Measurements from ENCODE around the gene PUM2.

The PUM2 gene

DNA sequence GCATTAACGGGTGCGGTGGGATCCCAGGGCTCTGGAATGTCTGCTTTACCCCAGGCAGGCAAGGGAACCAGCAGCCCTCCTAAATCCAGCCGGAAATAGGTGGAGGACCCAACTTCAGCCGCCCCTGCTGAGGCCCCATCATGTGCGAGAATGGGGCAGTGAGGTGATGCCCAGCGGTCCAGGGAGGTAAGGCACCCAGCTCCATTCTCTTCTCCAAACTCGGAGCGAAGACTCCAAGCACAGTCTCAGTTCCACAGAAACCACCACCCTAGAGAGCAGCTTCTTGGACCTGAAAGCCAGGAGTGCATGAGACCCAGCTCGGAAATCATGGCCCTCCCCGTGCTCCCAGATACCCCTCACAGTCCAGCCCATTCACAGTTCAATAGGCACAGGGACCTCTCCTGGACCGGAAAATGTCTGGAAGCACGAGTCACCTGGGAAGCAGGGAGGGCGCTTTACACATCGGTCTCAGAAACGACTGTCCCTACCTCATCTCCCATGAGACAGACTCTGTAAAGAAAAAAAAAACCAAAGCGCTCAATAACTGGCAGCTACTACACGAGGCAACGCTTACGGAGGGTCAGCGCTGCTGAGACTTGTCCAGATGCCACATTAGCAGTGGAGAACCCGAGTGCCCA, 127.8 kb downstream of the PUM2 start:
- DNase-seq (ENCODE audit: insufficient read length, low spot score) (no peak), FAIRE-seq (no peak)
- TF ChIP-seq POLR2A (IDR thresholded peaks at IDR 0.05; ENCODE audit: low read depth, low read length), result no peak
- no peak for TF ChIP-seq PAX5 (IDR thresholded peaks at IDR 0.05; ENCODE audit: insufficient read depth, low read length, severe bottlenecking)
- no peak for TF ChIP-seq POLR2AphosphoS5 (IDR thresholded peaks at IDR 0.05; ENCODE audit: low read depth, low read length)
- TF ChIP-seq SPI1 (IDR thresholded peaks at IDR 0.05; ENCODE audit: low read depth, low read length), result no peak

DNA sequence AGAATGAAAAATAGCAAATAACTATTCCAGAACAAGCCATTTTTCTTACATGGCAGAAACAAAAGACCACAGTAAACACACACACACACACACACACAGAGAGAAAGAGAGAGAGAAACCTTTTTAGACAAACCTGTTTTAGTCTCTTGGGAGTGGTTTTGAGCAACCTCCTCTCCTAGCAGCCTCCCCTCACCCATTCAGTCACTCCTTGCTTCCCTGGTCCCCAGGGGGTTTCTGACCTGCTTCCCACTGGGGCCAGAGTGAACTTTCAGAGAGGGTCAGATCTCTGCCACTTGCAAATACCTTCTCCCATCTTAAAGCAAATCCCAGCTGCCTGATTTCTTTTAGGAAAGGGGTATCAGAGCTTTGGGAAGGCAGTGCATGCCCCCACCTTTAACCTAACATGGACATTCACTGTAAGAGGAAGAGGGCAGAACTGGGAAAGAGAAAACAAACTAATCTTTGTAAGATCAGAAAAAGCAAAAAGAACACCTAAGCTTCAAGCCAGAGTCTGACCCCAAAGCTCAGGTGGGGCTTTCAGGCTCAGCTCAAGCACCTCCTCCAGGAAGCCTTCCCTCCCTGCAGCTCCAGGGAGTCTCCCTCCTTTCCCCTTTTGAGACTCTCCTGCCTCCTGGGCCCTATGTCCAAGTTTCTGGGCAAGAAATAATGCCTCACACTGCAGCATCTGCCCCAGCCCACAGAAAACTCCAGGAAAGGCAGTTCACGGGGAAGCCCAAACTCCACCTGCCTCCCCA, 128.5 kb downstream of the PUM2 start:
- TF ChIP-seq PAX5 (IDR thresholded peaks at IDR 0.05; ENCODE audit: insufficient read depth, low read length, severe bottlenecking), result no peak
- TF ChIP-seq POLR2AphosphoS5 (IDR thresholded peaks at IDR 0.05; ENCODE audit: low read depth, low read length), result no peak
- 0 out of 2 replicates have a peak, but pooled peaks have one; percentile 6 for TF ChIP-seq SPI1 (IDR thresholded peaks at IDR 0.05; ENCODE audit: low read depth, low read length)
- DNase-seq (ENCODE audit: insufficient read length, low spot score) (no peak), FAIRE-seq (no peak)

DNA sequence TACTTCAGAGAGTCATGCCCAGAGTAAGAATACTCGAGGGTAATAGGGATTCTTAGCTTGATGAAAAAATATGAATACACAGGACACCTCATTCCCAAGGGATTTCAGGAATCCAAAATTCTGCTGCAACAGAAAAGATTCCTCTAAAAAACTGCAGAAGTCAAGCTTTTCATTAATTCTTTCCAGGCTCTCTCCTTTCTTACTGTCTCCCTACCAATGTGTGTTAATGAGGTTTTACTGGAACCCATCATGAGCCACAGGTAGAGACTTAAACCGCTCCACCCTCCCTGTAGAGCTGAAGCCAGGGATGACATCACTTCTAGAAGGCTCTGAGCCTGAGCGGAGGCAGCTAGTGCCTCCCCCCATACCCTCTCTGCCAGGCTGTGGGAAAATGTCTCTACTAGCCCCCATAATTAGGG, 129.1 kb downstream of the PUM2 start:
- TF ChIP-seq PAX5 (IDR thresholded peaks at IDR 0.05; ENCODE audit: insufficient read depth, low read length, severe bottlenecking) (no peak), POLR2A (IDR thresholded peaks at IDR 0.05; ENCODE audit: low read depth, low read length) (no peak), SPI1 (IDR thresholded peaks at IDR 0.05; ENCODE audit: low read depth, low read length) (no peak), POU2F2 (IDR thresholded peaks at IDR 0.05; ENCODE audit: low read depth, low read length) (no peak), TAF1 (IDR thresholded peaks at IDR 0.05; ENCODE audit: low read depth, low read length) (no peak), POLR2AphosphoS5 (IDR thresholded peaks at IDR 0.05; ENCODE audit: low read depth, low read length) (no peak)
- DNase-seq (ENCODE audit: insufficient read length, low spot score) (no peak), FAIRE-seq (no peak)

DNA sequence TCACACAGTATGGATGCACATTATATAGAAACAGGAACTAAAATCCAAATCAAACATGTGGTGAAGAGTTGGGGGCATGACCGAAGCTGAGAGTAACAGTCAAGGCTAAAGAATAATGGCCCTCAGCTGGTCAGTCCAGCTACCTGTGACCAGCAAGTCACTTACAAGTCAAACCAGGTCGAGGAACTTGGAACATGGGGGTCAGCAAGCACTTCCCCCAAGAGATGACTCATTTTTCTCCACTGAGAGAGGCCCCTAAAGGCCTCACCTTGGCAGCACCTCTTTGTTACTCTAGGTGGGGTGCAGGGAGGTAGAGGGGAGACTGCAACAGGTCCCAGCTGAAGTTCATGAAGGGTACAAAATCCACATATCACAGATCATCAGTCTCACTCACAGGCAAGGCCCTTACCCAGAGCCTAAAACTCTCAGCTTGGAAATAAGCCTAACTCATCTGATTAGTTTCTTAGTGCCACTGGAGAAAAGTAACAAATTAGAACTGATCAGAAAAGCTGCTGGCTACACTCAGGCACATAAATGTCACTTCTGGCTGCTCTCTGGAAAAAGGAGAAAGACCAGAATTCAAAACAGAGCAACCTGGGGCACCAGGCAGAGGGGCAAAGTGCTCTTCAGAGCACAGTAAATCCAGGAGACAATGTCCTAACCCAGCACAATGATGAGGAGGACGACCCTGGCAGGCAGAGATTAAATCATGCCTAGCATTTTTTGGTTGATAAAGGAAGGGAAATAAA, 129.7 kb downstream of the PUM2 start:
- TF ChIP-seq PAX5 (IDR thresholded peaks at IDR 0.05; ENCODE audit: insufficient read depth, low read length, severe bottlenecking) (no peak), SPI1 (IDR thresholded peaks at IDR 0.05; ENCODE audit: low read depth, low read length) (no peak), POU2F2 (IDR thresholded peaks at IDR 0.05; ENCODE audit: low read depth, low read length) (no peak), POLR2AphosphoS5 (IDR thresholded peaks at IDR 0.05; ENCODE audit: low read depth, low read length) (no peak), POLR2A (IDR thresholded peaks at IDR 0.05; ENCODE audit: low read depth, low read length) (no peak), TAF1 (IDR thresholded peaks at IDR 0.05; ENCODE audit: low read depth, low read length) (no peak)
- DNase-seq (ENCODE audit: insufficient read length, low spot score), result no peak
- no peak for FAIRE-seq

DNA sequence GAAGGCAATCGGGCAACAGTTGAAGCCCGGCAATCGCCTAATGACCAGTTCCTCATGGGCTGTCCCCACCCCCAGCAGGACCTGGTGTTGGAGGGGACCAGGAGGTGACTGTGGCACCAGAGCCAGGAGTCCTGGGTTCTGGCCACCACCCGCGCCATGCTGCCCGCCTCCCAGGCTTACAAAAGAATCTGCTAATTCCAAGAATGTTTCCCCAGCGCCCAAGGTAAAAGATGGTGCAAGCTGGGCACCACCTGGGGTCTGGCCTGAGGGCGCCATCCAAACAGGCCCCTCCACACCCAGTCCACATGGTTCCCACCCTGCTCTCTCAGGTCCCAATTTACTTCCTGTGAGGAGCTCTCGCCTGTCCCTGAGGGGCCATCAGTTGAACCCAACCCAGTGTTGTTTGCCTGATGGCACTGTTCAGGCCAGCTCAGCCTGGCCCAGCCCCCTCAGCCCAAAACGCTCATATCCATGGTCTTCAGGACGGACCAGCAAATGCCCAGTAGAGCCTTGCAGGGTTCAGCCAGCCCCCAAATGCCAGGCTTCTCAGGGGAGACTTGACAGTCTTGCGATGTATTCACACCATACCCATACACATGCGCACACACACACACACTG, 130.8 kb downstream of the PUM2 start:
- DNase-seq (ENCODE audit: insufficient read length, low spot score) (no peak), FAIRE-seq (no peak)
- TF ChIP-seq POLR2AphosphoS5 (IDR thresholded peaks at IDR 0.05; ENCODE audit: low read depth, low read length), result no peak
- no peak for TF ChIP-seq PAX5 (IDR thresholded peaks at IDR 0.05; ENCODE audit: insufficient read depth, low read length, severe bottlenecking)
- TF ChIP-seq POU2F2 (IDR thresholded peaks at IDR 0.05; ENCODE audit: low read depth, low read length), result no peak
- TF ChIP-seq POLR2A (IDR thresholded peaks at IDR 0.05; ENCODE audit: low read depth, low read length), result no peak

DNA sequence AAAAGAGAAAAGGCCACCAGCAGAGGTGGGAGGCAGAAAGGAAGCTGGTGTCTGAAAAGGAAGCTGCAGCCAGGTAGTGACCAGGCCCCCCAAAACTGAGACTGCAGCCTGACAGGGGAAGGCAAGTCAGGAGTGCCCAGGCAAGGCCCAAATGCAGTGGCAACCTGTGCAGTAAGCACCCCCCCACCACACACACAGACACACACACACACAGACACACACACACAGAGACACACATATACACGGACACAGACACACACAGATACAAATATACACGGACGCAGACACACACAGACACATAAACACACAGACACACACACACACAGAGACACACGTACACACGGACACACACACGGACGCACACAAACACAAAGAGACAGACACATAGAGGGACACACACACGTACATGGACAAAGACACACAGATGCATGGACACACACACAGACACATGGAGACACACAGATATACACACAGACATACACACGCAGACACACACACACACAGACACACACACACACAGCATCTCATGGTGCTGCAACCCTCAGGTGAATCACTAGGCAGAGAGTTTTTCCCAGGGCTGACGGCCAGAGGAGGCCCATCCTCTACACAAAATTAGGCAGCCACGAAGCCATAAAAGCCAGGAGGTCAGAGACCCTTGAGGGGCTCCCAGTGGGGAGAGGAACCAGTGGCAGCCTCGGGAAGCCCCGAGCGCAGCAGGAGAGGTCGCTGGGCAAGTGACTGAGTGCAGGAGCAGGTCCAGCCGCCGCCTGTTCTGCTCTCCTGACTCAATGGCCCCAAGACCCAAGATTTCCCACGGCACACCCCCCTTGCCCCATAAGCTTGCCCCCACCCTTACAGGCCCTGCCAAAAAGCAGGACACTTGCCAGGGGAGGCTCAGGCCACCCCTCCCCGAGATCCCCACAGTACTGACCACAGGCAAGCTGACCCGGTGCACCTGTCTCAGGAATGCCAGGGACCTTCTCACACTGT, 132.0 kb downstream of the PUM2 start:
- TF ChIP-seq TAF1 (IDR thresholded peaks at IDR 0.05; ENCODE audit: low read depth, low read length), result no peak
- no peak for TF ChIP-seq POLR2AphosphoS5 (IDR thresholded peaks at IDR 0.05; ENCODE audit: low read depth, low read length)
- no peak for TF ChIP-seq POU2F2 (IDR thresholded peaks at IDR 0.05; ENCODE audit: low read depth, low read length)
- TF ChIP-seq SPI1 (IDR thresholded peaks at IDR 0.05; ENCODE audit: low read depth, low read length), result no peak
- FAIRE-seq (no peak), DNase-seq (ENCODE audit: insufficient read length, low spot score) (no peak)

DNA sequence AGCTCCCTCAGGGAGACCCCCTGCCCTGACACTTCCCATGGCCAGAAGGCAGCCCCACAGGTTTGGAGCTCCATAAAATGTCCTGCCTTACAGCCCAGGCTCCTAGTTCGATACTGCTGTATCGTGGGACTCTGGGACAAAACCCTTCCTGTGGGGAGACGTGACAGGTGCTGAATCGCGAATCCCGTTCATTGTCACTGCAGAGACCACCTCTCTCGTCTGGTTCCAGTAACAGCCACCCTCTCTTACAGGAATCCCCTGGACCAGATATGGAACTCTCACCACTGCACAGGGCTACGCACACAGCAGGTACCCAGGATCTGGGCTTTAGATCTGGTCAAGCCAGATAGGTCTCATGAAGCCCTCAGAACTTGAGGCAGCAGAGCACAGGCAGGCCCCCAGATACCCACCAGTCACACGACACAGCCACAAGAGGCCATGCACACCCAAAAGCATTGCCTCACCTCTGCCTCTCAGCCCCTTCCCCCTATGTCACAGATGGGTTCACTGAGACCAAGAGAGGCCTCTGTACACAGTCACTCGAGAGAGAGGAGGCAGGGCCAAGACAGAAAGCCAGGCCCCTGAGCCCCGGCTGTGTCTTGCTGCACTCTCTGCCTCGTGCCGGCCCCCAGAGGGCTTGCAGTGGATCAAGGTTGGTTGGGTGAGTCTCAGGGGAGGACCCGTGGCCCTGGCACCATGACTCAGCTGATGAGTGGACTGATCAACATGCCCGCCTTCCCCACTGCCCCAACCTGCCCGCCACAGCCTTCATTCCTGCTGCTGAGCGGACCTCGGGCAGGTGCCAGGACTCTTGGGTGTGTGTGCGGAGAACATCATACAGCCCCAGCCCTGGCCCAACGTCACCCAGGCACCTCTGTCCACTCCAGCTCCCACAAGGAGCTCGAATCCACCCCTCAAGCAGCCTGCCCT, 133.3 kb downstream of the PUM2 start:
- TF ChIP-seq POLR2AphosphoS5 (IDR thresholded peaks at IDR 0.05; ENCODE audit: low read depth, low read length) (no peak), POU2F2 (IDR thresholded peaks at IDR 0.05; ENCODE audit: low read depth, low read length) (no peak), POLR2A (IDR thresholded peaks at IDR 0.05; ENCODE audit: low read depth, low read length) (no peak), PAX5 (IDR thresholded peaks at IDR 0.05; ENCODE audit: insufficient read depth, low read length, severe bottlenecking) (no peak), SPI1 (IDR thresholded peaks at IDR 0.05; ENCODE audit: low read depth, low read length) (no peak), TAF1 (IDR thresholded peaks at IDR 0.05; ENCODE audit: low read depth, low read length) (no peak)
- DNase-seq (ENCODE audit: insufficient read length, low spot score), result no peak
- FAIRE-seq, result no peak
